Ovary (tissue), 9 donors: ENCODE results near the gene MYCL. TPM values are rescaled to one million over a fixed set of nuclear protein-coding genes. Genes with fewer than 3 reads are reported as not detected.

ENCODE experiments used
- DNase-seq, 5 donors: peaks; one replicate each; pipeline ENCODE4 v3.0.0-alpha.2; 2019 to 2020
- H3K27ac ChIP-seq, 2 donors: fragments of 200-600 bp; one replicate each; pipeline versions ENCODE4 v1.5.1 to v1.8.0; 2019 to 2022
- H3K27me3 ChIP-seq: fragments of 200-600 bp; one replicate; pipeline ENCODE4 v1.8.0; 2022
- H3K36me3 ChIP-seq: fragments of 200-600 bp; sonication (generic); one replicate; pipeline ENCODE4 v1.5.1; 2019
- H3K4me1 ChIP-seq: one replicate; pipeline ENCODE4 v1.8.1; 2013; ENCODE audit warnings: mild to moderate bottlenecking, moderate library complexity; ENCODE audit not compliant: insufficient read depth
- H3K4me3 ChIP-seq: fragments of 200-600 bp; sonication (generic); one replicate; pipeline ENCODE4 v1.5.1; 2017
- H3K9me3 ChIP-seq, 2 donors: fragments of 200-600 bp in 1 of 2; sonication (generic) in 1 of 2; one replicate each; pipeline versions ENCODE4 v1.5.1 to v1.8.1; 2013 to 2019; ENCODE audit warnings: mild to moderate bottlenecking in 1 of 2, moderate library complexity in 1 of 2
- EP300 ChIP-seq: sonication (generic); formaldehyde crosslinking; IDR thresholded peaks from one replicate; pipeline ENCODE4 v1.6.1; 2017; ENCODE audit warnings: antibody characterized with exemption
- POLR2A ChIP-seq: fragments of 450-650 bp; IDR thresholded peaks from one replicate; pipeline ENCODE4 v1.6.1; 2017; ENCODE audit warnings: antibody characterized with exemption, mild to moderate bottlenecking, moderate library complexity
- WGBS, 3 donors: extraction: QIAGEN DNeasy Blood & Tissue Kit in 1 of 3; methylation state at CpG; one replicate each; pipeline versions ENCODE4 v1.1.5 to v1.1.7; 2013 to 2017; 5-methylcytosine and 5-hydroxymethylcytosine counted together
- intact Hi-C, 4 donors: fragments of 100-400 bp; cut with DNase I; formaldehyde crosslinking; loops; one replicate each; pipeline versions ENCODE4 v1.11.0 to v1.15.1; 2022 to 2023
- polyA plus RNA-seq, 2 donors: library from polyadenylated mRNA; stranded (reverse); fragments of 200-250 nt in 1 of 2; fragments of 350-450 nt in 1 of 2; fragmentation: Illumina TruSeq in 1 of 2; extraction: RNeasy Lipid Tissue Mini Kit (QIAGEN cat#74804) in 1 of 2; gene quantifications; one replicate each; pipeline ENCODE4 v1.2.3, GENCODE V29; 2013 to 2014
- total RNA-seq, 7 donors: library from RNA; depleted of rRNA in 2 of 7; stranded (reverse); fragments of >200 nt in 2 of 7; fragmentation: NEBNext Ultra II Directional in 3 of 7; extraction: Animal tissue kit (Norgen Biotek cat#: 25700) in 3 of 7; gene quantifications; one replicate each; pipeline versions ENCODE4 v1.1.0 to v1.2.4, GENCODE V29; 2016 to 2023
- TF ChIP-seq, protein P1 (sequence below), 3 donors: fragments of 450-650 bp in 2 of 3; fragments of 200-600 bp in 1 of 3; IDR thresholded peaks; one replicate each; pipeline versions ENCODE4 v1.5.1 to v1.8.0; 2016 to 2022; ENCODE audit warnings: antibody characterized with exemption in 3 of 3, mild to moderate bottlenecking in 1 of 3
- donor health status: DM: no; HTN: no; CAD: no; lungs with moderate emphysema.
- donor health status: DM: no; HTN: no; CAD: no.
- donor health status: Bipolar disorder and iron deficiency.
- donor health status: DM: yes; HTN: yes; CAD: no.
- donor health status: DM: no; HTN: no; CAD: no.
- donor health status: DM: yes; HTN: yes; CAD: no.

The MYCL gene
- total and polyA plus RNA-seq, 9 donors: 0.13 to 4.8 (median 0.96) TPM; not detected in 1

DNA sequence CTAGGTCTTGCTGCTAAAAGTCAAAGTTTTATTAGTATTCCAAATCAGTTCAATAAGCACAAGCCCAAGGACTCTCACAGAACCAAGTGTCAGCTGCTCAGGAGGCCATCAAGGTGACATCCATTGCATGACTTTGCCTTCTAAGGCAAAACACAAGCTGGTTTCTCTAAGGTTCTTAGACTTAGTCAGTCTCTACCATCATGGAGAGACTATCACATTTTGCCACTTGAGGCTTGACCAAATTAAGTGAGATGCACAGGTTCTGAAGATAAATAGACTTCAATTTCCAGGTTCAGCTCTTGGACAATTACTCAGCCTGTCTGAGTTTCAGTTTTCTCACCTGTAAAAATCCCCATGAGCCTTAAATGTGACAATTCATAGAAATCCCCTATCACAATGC is 47.4 kb downstream of the MYCL start:
- Histone ChIP-seq H3K4me1 (no peaks in the 10 kb centered on the region), H3K9me3 (no peaks in the 10 kb centered on the region), H3K4me3 (no peak overlapping the region), H3K27ac (no peak overlapping the region), H3K36me3 (no peaks in the 10 kb centered on the region), H3K27me3 (no peaks in the 10 kb centered on the region)
- TF ChIP-seq POLR2A (no peak), EP300 (no peak)
- TF ChIP-seq, protein P1, sequence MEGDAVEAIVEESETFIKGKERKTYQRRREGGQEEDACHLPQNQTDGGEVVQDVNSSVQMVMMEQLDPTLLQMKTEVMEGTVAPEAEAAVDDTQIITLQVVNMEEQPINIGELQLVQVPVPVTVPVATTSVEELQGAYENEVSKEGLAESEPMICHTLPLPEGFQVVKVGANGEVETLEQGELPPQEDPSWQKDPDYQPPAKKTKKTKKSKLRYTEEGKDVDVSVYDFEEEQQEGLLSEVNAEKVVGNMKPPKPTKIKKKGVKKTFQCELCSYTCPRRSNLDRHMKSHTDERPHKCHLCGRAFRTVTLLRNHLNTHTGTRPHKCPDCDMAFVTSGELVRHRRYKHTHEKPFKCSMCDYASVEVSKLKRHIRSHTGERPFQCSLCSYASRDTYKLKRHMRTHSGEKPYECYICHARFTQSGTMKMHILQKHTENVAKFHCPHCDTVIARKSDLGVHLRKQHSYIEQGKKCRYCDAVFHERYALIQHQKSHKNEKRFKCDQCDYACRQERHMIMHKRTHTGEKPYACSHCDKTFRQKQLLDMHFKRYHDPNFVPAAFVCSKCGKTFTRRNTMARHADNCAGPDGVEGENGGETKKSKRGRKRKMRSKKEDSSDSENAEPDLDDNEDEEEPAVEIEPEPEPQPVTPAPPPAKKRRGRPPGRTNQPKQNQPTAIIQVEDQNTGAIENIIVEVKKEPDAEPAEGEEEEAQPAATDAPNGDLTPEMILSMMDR (IDR thresholded peaks at IDR 0.05): no peak
- DNase-seq: no peak
- intact Hi-C loops: no loop called here

- Histone ChIP-seq H3K4me1 (no peaks in the 10 kb centered on the region), H3K36me3 (no peaks in the 10 kb centered on the region), H3K27me3 (no peaks in the 10 kb centered on the region), H3K27ac (no peak overlapping the region), H3K9me3 (no peaks in the 10 kb centered on the region), H3K4me3 (no peak overlapping the region)
- no peak for DNase-seq
- TF ChIP-seq, protein P1 (IDR thresholded peaks at IDR 0.05): no peak
- TF ChIP-seq EP300 (no peak), POLR2A (no peak)
- intact Hi-C loops: no loop called here
- WGBS, 3 donors: 89 to 96% (median 95%) methylated on average over 1 of the region's 1 CpG
These were observed 48.8 kb downstream of the MYCL start for GRCh38 chr1:39852876-39853275.

DNA sequence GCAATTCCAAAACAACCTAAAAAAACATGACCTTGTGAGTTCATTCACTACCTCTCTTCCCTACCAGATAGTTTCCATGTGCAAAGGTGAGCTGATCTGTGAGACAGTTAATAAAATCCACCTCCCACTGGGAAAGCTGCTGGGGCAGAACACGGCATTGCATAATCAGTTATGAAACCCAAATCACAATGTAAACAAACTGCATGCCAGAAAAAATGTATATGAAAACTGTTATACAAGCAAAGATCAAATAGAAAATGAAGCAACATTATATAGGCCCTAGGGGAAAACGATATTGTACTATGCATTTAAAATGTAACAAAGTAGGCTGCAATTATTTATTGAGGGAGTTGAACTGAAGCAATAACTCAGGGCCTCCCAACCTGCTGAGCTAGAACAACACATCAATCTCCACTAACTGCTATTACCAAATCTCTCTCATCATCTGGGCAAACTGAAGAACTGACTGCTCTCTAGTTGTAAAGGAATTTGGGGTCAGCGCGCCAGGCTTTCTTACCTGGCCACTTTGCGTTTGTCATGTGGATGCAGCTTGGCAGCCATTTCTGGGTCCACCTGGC is 49.4 kb downstream of the MYCL start:
- no peaks in the 10 kb centered on the region for H3K27me3 ChIP-seq
- intact Hi-C loops: no loop called here
- H3K4me3 ChIP-seq: no peak overlapping the region
- TF ChIP-seq EP300 (no peak), POLR2A (no peak)
- TF ChIP-seq, protein P1 (IDR thresholded peaks at IDR 0.05): no peak
- 71 to 78% (median 72%) methylated on average over 5 of the region's 5 CpGs for WGBS, 3 donors
- no peaks in the 10 kb centered on the region for H3K9me3 ChIP-seq
- no peak for DNase-seq
- H3K27ac ChIP-seq: no peak overlapping the region
- no peaks in the 10 kb centered on the region for H3K4me1 ChIP-seq
- no peaks in the 10 kb centered on the region for H3K36me3 ChIP-seq

GRCh38 chr1:39850606-39851216 is 51.0 kb downstream of the MYCL start:
- intact Hi-C loops: no loop called here
- Histone ChIP-seq H3K27ac (no peak overlapping the region), H3K36me3 (no peaks in the 10 kb centered on the region), H3K4me1 (peaks cover under 1% of the 10 kb centered on the region), H3K4me3 (no peak overlapping the region), H3K27me3 (no peaks in the 10 kb centered on the region), H3K9me3 (no peaks in the 10 kb centered on the region)
- TF ChIP-seq, protein P1 (IDR thresholded peaks at IDR 0.05): no peak
- TF ChIP-seq POLR2A (no peak), EP300 (no peak)
- WGBS, 3 donors: 58 to 74% (median 65%) methylated on average over 3 of the region's 3 CpGs
- DNase-seq: no peak
